ENCODE measurements around the gene ECE1. TPM values are rescaled to one million over a fixed set of nuclear protein-coding genes. Genes with fewer than 3 reads are reported as not detected.

ECE1 gene
- total RNA-seq, result 100 to 1,000 TPM in 1 of 2 donors, 10 to 100 TPM in 1; 75.4 to 219 TPM

- Mint-ChIP-seq H3K27me3 (no peaks in the 10 kb centered on the region), H3K36me3 (ENCODE audit: low read depth) (peaks cover 82% of the 10 kb centered on the region), H3K4me3 (peak within 1 kb of the TSS; percentile 87), H3K9me3 (no peaks in the 10 kb centered on the region), H3K4me1 (peaks cover 28% of the 10 kb centered on the region), H3K27ac (peak within 1 kb of the TSS; percentile 93)
- no peak for ATAC-seq (replicated peaks)
Measured at GRCh38 chr1:21289700-21290545, at the start of gene ECE1. ECE1 (minus strand) TSS chr1:21290463; CDS start chr1:21290414, 49 bp downstream.

- H3K4me1 Mint-ChIP-seq, result peaks cover 44% of the 10 kb centered on the region
- peak overlapping the region; percentile 95 for H3K4me3 Mint-ChIP-seq
- H3K9me3 Mint-ChIP-seq, result no peaks in the 10 kb centered on the region
- no peaks in the 10 kb centered on the region for H3K27me3 Mint-ChIP-seq
- ATAC-seq (replicated peaks), result no peak
- H3K36me3 Mint-ChIP-seq (ENCODE audit: low read depth), result peaks cover 94% of the 10 kb centered on the region
- H3K27ac Mint-ChIP-seq, result no peak overlapping the region
Measured at GRCh38 chr1:21339356-21340229, 49.3 kb upstream of the ECE1 start.

GRCh38 chr1:21338573-21339355, 48.5 kb upstream of the ECE1 start:
- Mint-ChIP-seq H3K36me3 (ENCODE audit: low read depth) (peaks cover 92% of the 10 kb centered on the region), H3K4me3 (peak overlapping the region; percentile 95), H3K27ac (peak overlapping the region; percentile 66), H3K27me3 (no peaks in the 10 kb centered on the region), H3K4me1 (peaks cover 48% of the 10 kb centered on the region), H3K9me3 (no peaks in the 10 kb centered on the region)
- ATAC-seq (replicated peaks), result no peak

GRCh38 chr1:21337928-21338572, 47.8 kb upstream of the ECE1 start:
- peak overlapping the region; percentile 95 for H3K4me3 Mint-ChIP-seq
- ATAC-seq (replicated peaks), result no peak
- H3K9me3 Mint-ChIP-seq, result no peaks in the 10 kb centered on the region
- peak overlapping the region; percentile 66 for H3K27ac Mint-ChIP-seq
- H3K4me1 Mint-ChIP-seq, result peaks cover 46% of the 10 kb centered on the region
- H3K36me3 Mint-ChIP-seq (ENCODE audit: low read depth), result peaks cover 86% of the 10 kb centered on the region
- no peaks in the 10 kb centered on the region for H3K27me3 Mint-ChIP-seq

- Mint-ChIP-seq H3K36me3 (ENCODE audit: low read depth) (peaks cover 81% of the 10 kb centered on the region), H3K4me3 (peak overlapping the region; percentile 95), H3K27me3 (no peaks in the 10 kb centered on the region), H3K27ac (peak overlapping the region; percentile 66), H3K4me1 (peaks cover 45% of the 10 kb centered on the region), H3K9me3 (no peaks in the 10 kb centered on the region)
- ATAC-seq (replicated peaks), result no peak
Measured at GRCh38 chr1:21337454-21337927, 47.2 kb upstream of the ECE1 start.

- H3K27ac Mint-ChIP-seq, result peak overlapping the region; percentile 66
- ATAC-seq (replicated peaks), result no peak
- peaks cover 77% of the 10 kb centered on the region for H3K36me3 Mint-ChIP-seq (ENCODE audit: low read depth)
- H3K4me1 Mint-ChIP-seq, result peaks cover 43% of the 10 kb centered on the region
- peak overlapping the region; percentile 95 for H3K4me3 Mint-ChIP-seq
- H3K27me3 Mint-ChIP-seq, result no peaks in the 10 kb centered on the region
- H3K9me3 Mint-ChIP-seq, result no peaks in the 10 kb centered on the region
Measured at GRCh38 chr1:21337010-21337437, 46.8 kb upstream of the ECE1 start.

- Mint-ChIP-seq H3K4me3 (peak overlapping the region; percentile 95), H3K27me3 (no peaks in the 10 kb centered on the region), H3K27ac (no peak overlapping the region), H3K4me1 (peaks cover 38% of the 10 kb centered on the region), H3K36me3 (ENCODE audit: low read depth) (peaks cover 77% of the 10 kb centered on the region), H3K9me3 (no peaks in the 10 kb centered on the region)
- no peak for ATAC-seq (replicated peaks)
Measured at GRCh38 chr1:21335750-21336224, 45.5 kb upstream of the ECE1 start.

GRCh38 chr1:21335088-21335691, 44.9 kb upstream of the ECE1 start:
- Mint-ChIP-seq H3K9me3 (no peaks in the 10 kb centered on the region), H3K4me1 (peaks cover 42% of the 10 kb centered on the region)

GRCh38 chr1:21334214-21335087, 44.2 kb upstream of the ECE1 start:
- no peaks in the 10 kb centered on the region for H3K9me3 Mint-ChIP-seq
- H3K36me3 Mint-ChIP-seq (ENCODE audit: low read depth), result peaks cover 77% of the 10 kb centered on the region
- peak overlapping the region; percentile 97 for H3K27ac Mint-ChIP-seq
- peaks cover 47% of the 10 kb centered on the region for H3K4me1 Mint-ChIP-seq
- peak; percentile 90 for ATAC-seq (replicated peaks)
- peak overlapping the region; percentile 95 for H3K4me3 Mint-ChIP-seq
- no peaks in the 10 kb centered on the region for H3K27me3 Mint-ChIP-seq

More at GRCh38 chr1:21335088-21335691, 44.9 kb upstream of the ECE1 start:
- H3K27me3 Mint-ChIP-seq, result no peaks in the 10 kb centered on the region
- peaks cover 77% of the 10 kb centered on the region for H3K36me3 Mint-ChIP-seq (ENCODE audit: low read depth)
- peak overlapping the region; percentile 97 for H3K27ac Mint-ChIP-seq
- H3K4me3 Mint-ChIP-seq, result peak overlapping the region; percentile 95
- ATAC-seq (replicated peaks), result no peak

- Mint-ChIP-seq H3K36me3 (ENCODE audit: low read depth) (peaks cover 77% of the 10 kb centered on the region), H3K4me3 (peak overlapping the region; percentile 95), H3K27ac (peak overlapping the region; percentile 97), H3K27me3 (no peaks in the 10 kb centered on the region), H3K4me1 (peaks cover 52% of the 10 kb centered on the region), H3K9me3 (no peaks in the 10 kb centered on the region)
- no peak for ATAC-seq (replicated peaks)
Measured at GRCh38 chr1:21333824-21334213, 43.6 kb upstream of the ECE1 start.

- Mint-ChIP-seq H3K27ac (peak overlapping the region; percentile 38), H3K4me1 (peaks cover 51% of the 10 kb centered on the region), H3K27me3 (no peaks in the 10 kb centered on the region), H3K9me3 (no peaks in the 10 kb centered on the region), H3K4me3 (peak overlapping the region; percentile 95), H3K36me3 (ENCODE audit: low read depth) (peaks cover 77% of the 10 kb centered on the region)
- no peak for ATAC-seq (replicated peaks)
Measured at GRCh38 chr1:21332554-21333311, 42.5 kb upstream of the ECE1 start.

All from activated T-helper 17 cell treated with anti-CD3 and anti-CD28 coated beads, Interleukin-2, amount 50 U/mL, for 72 hours (primary cell).